Karpas-422 (cell line): Measurements from ENCODE around the gene RUNDC1. TPM values are rescaled to one million over a fixed set of nuclear protein-coding genes. Genes with fewer than 3 reads are reported as not detected.

Experiments
- DNase-seq: peaks from one replicate; pipeline ENCODE4 v3.0.0-alpha.2; 2015
- H2AFZ ChIP-seq: fragments of 200-600 bp; sonication (generic); 2 replicates; pipeline ENCODE4 v1.6.1; 2014; ENCODE audit warnings: antibody characterized with exemption, low read length, mixed read lengths
- H3K27ac ChIP-seq: fragments of 200-600 bp; sonication (generic); 2 replicates; pipeline ENCODE4 v1.5.1; 2014; ENCODE audit warnings: mild to moderate bottlenecking, low read length, moderate library complexity
- H3K27me3 ChIP-seq: fragments of 200-600 bp; sonication (generic); 2 replicates; pipeline ENCODE4 v1.6.1; 2014; ENCODE audit warnings: low read length, mixed read lengths
- H3K36me3 ChIP-seq: fragments of 200-600 bp; sonication (generic); 2 replicates; pipeline ENCODE4 v1.6.1; 2014; ENCODE audit warnings: low read length, mixed read lengths; ENCODE audit not compliant: insufficient read depth
- H3K4me1 ChIP-seq: fragments of 200-600 bp; sonication (generic); 2 replicates; pipeline ENCODE4 v1.6.1; 2014; ENCODE audit warnings: mild to moderate bottlenecking, low read length, mixed read lengths
- H3K4me2 ChIP-seq: fragments of 200-600 bp; sonication (generic); 2 replicates; pipeline ENCODE4 v1.6.1; 2014; ENCODE audit warnings: low read length, low read depth, mild to moderate bottlenecking; ENCODE audit not compliant: poor library complexity, severe bottlenecking
- H3K4me3 ChIP-seq: fragments of 200-600 bp; sonication (generic); 2 replicates; pipeline ENCODE4 v1.5.1; 2014; ENCODE audit warnings: mild to moderate bottlenecking, antibody characterized with exemption, low read length, mixed read lengths
- H3K79me2 ChIP-seq: fragments of 200-600 bp; sonication (generic); 2 replicates; pipeline ENCODE4 v1.6.1; 2014; ENCODE audit warnings: mild to moderate bottlenecking, low read length, mixed read lengths
- H3K9ac ChIP-seq: fragments of 200-600 bp; sonication (generic); 2 replicates; pipeline ENCODE4 v1.6.0; 2014; ENCODE audit warnings: low read length
- H3K9me2 ChIP-seq: fragments of 200-600 bp; sonication (generic), shearing (Covaris generic); replicated peaks from 2 replicates; pipeline ENCODE4 v1.6.0; 2014; ENCODE audit warnings: mild to moderate bottlenecking, low read length, moderate library complexity; ENCODE audit not compliant: insufficient read depth
- H3K9me3 ChIP-seq: fragments of 300-700, 200-600 bp; sonication (generic); 2 replicates; pipeline ENCODE4 v1.6.1; 2014; ENCODE audit warnings: low read length, mixed read lengths
- H4K20me1 ChIP-seq: fragments of 200-600 bp; sonication (generic); 2 replicates; pipeline ENCODE4 v1.6.1; 2014; ENCODE audit warnings: mild to moderate bottlenecking, antibody characterized with exemption, low read length, low read depth; ENCODE audit not compliant: insufficient read depth
- total RNA-seq: library from RNA; depleted of rRNA; stranded (reverse); fragments of >200 nt; shearing (Covaris generic); gene quantifications from 2 replicates; pipeline ENCODE4 v1.2.3, GENCODE V29; 2014; ENCODE audit warnings: low replicate concordance

RUNDC1 gene
- total RNA-seq, 1 experiment from 2014 or later = 9.2 TPM

DNA sequence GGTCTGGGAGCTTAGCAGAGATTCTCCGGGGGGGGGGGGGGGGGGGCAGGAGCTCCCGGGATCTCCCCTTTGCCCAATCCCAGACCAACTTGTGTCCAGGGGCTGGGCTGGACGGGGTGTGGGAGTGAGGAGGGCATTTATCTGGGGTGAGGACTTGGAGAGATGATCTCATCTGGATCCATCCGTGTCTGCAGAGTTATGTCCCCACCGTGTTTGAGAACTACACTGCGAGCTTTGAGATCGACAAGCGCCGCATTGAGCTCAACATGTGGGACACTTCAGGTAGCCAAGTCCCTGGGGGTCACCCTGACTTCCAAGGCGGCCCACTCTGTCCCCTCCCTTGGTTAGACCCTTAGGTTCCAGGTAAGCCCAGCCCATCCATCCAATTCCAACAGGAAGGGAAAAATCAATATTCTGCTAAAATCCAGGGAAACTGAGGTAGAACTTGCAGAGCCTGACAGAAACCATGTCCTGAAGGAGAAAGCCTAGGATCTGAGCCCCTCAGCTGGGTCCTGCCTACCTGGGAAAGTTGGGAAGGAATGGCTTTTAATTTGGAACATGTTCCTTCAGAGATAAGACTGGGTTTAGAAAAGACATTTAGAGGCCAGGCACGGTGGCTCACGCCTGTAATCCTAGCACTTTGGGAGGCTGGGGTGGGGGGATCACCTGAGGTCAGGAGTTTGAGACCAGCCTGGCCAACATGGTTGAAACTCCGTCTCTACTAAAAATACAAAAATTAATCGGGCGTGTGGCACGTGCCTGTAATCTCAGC is 45.6 kb downstream of the RUNDC1 start:
- Histone ChIP-seq H3K4me3 (no peak overlapping the region), H3K27ac (no peak overlapping the region), H3K4me1 (peaks cover 14% of the 10 kb centered on the region), H3K79me2 (peaks cover 1% of the 10 kb centered on the region; the same call in 1 of the 2 replicates), H3K9me3 (no peaks in the 10 kb centered on the region), H3K27me3 (no peaks in the 10 kb centered on the region), H3K36me3 (no peaks in the 10 kb centered on the region), H3K9ac (no peak overlapping the region), H3K9me2 (no peaks in the 10 kb centered on the region), H4K20me1 (no peaks in the 10 kb centered on the region), H2AFZ (no peak overlapping the region), H3K4me2 (no peak overlapping the region)
- no peak for DNase-seq

DNA sequence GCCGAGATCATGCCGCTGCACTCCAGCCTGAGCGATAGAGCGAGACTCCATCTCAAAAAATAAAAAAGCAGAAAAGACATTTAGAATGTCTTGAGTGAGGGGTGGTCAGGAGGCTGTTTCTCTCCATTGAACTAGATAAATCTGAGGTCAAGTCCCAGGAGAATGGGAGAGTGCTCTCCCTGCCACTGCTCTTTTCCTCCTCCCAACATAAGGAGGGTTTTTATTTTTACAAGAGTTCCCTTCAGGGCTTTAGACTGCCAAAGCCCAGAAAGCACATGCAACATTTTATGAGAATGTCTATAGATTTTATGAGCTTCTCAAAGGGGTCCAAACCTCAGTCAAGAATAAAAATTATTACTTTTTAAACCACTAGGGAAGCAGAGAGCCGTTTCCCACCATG is 46.2 kb downstream of the RUNDC1 start:
- Histone ChIP-seq H3K9me3 (no peaks in the 10 kb centered on the region), H3K4me2 (no peak overlapping the region), H3K79me2 (no peaks in the 10 kb centered on the region), H2AFZ (no peak overlapping the region), H3K9me2 (no peaks in the 10 kb centered on the region), H3K9ac (no peak overlapping the region), H3K4me3 (no peak overlapping the region), H3K36me3 (no peaks in the 10 kb centered on the region), H4K20me1 (no peaks in the 10 kb centered on the region), H3K27ac (no peak overlapping the region), H3K4me1 (peaks cover 10% of the 10 kb centered on the region), H3K27me3 (no peaks in the 10 kb centered on the region)
- peak; percentile 47 for DNase-seq

DNA sequence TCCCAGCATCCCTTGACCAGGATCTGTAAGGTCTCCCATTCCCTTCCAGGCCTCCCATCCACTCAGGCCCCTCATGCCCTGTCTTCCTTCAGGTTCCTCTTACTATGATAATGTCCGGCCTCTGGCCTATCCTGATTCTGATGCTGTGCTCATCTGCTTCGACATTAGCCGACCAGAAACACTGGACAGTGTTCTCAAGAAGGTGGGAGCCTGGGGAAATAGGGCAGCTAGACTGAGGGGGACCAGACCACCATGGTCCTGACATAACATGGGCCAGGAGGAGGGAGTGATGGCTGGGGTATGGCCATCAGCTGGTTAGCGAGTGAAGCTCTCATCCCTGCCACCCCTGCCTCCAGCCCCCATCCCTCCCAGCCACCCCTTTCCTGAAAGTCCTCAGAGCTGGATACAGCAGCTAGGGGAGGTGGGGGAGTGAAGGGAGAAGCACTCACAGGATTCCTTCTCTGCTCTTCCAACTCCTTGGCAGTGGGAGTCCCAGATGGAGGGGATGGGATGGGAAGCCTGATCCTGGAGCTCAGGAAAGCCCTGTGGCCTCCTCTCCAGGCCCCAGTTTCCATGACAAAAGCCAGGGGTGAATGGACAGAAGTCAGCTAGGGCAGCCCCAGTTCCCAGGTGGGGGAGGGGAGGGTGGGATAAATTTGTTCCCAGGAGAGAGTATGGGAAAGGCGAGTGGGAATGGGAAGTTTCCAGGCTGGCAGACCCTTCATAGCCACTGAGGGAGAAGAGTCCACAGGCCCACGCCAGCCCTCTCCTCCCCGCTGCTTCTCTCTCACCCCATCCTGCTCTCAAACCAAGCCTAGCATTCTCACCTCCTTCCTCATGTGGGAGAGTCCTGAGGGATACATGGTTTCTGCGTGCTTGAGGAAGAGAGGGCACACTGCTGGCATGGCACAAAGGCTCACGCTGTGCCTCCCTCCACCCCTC is 47.0 kb downstream of the RUNDC1 start:
- Histone ChIP-seq H3K9ac (no peak overlapping the region), H3K36me3 (no peaks in the 10 kb centered on the region), H4K20me1 (no peaks in the 10 kb centered on the region), H3K4me3 (no peak overlapping the region), H3K9me2 (no peaks in the 10 kb centered on the region), H3K27me3 (no peaks in the 10 kb centered on the region), H3K9me3 (no peaks in the 10 kb centered on the region), H2AFZ (no peak overlapping the region), H3K4me1 (peaks cover 10% of the 10 kb centered on the region), H3K79me2 (no peaks in the 10 kb centered on the region), H3K27ac (no peak overlapping the region), H3K4me2 (no peak overlapping the region)
- no peak for DNase-seq

DNA sequence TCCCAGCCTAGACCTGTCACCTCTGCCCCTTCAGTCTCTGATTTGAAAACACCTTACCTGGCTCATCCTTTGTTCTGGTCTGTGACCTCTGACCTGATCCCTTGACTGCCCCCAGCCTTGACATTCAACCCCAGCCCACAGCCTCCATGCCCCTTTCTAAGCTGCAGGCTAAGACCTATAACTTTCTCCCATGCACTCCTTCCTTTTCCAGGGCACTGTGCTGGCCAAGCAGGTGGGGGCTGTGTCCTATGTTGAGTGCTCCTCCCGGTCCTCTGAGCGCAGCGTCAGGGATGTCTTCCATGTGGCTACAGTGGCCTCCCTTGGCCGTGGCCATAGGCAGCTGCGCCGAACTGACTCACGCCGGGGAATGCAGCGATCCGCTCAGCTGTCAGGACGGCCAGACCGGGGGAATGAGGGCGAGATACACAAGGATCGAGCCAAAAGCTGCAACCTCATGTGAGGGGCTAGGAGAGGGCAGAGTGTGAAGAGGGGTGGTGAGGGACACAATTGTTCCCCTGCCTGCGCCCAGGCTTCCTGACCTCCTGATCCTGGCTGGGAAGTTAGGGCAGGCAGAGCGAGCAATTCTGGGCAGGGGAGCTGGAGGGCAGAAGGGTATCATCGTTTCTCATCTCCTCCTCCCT is 48.0 kb downstream of the RUNDC1 start:
- DNase-seq = no peak
- H2AFZ ChIP-seq = no peak overlapping the region
- no peaks in the 10 kb centered on the region for H4K20me1 ChIP-seq
- no peaks in the 10 kb centered on the region for H3K9me3 ChIP-seq
- no peaks in the 10 kb centered on the region for H3K9me2 ChIP-seq
- H3K9ac ChIP-seq = no peak overlapping the region
- no peaks in the 10 kb centered on the region for H3K79me2 ChIP-seq
- no peaks in the 10 kb centered on the region for H3K36me3 ChIP-seq
- no peaks in the 10 kb centered on the region for H3K27me3 ChIP-seq
- H3K4me3 ChIP-seq = no peak overlapping the region
- H3K27ac ChIP-seq = no peak overlapping the region
- peaks cover 10% of the 10 kb centered on the region for H3K4me1 ChIP-seq
- H3K4me2 ChIP-seq = no peak overlapping the region

DNA sequence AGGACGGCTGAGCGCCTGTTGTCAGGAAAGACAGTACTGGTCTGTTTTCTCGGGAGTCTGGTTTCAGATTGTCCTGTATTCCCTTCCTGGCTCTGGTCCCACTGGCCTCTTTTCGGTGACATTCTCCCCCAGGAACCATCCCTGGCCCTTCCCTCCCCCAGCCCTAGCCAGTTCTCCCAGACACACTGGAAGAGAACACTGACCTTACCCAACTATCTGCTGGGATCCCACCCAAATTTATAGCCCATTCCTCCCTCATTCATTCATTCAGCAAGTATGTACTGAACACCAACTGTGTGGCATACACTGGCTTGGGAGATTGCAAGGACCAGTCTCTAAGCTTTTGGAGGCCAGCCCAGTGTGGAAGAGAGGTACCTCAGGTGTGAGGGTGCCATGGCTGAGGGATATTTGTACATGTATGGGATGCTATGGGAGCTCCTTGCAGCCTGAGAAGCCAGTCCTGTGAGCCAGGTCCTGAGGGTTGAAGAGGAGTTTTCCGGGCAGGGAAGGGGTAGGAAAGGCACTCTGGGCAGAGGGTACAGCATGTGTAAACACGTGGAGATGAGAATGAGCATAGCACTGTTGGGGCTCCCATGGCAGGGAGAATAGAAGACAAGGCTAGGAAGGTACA is 49.9 kb downstream of the RUNDC1 start:
- H3K9me2 ChIP-seq = no peaks in the 10 kb centered on the region
- no peaks in the 10 kb centered on the region for H3K9me3 ChIP-seq
- H3K9ac ChIP-seq = no peak overlapping the region
- H3K4me3 ChIP-seq = no peak overlapping the region
- H3K36me3 ChIP-seq = no peaks in the 10 kb centered on the region
- peaks cover 2% of the 10 kb centered on the region for H3K4me1 ChIP-seq
- H3K27me3 ChIP-seq = no peaks in the 10 kb centered on the region
- no peak overlapping the region for H3K4me2 ChIP-seq
- H4K20me1 ChIP-seq = no peaks in the 10 kb centered on the region
- no peak overlapping the region for H3K27ac ChIP-seq
- H3K79me2 ChIP-seq = no peaks in the 10 kb centered on the region
- no peak for DNase-seq
- no peak overlapping the region for H2AFZ ChIP-seq

DNA sequence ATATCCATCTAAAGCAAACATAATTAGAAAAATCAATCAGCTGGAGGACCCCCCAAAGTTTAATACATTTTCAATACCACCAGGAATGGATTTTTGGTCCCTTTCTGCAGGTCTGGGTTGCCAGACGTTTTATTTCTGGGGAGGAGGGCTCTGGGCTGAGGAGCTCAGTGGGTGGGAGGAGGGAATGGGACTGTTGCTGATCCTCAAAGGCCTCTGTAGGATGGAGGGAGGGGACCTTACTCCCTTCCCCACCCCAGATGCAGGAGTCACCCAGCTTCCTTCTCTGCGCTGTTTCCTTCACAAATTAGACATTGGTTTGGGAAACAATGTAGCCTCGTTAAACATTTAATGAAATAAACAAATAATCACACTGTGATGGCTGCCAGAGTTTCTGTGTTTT is 51.3 kb downstream of the RUNDC1 start:
- H3K4me1 ChIP-seq = no peaks in the 10 kb centered on the region
- H3K9me3 ChIP-seq = no peaks in the 10 kb centered on the region
- no peaks in the 10 kb centered on the region for H3K36me3 ChIP-seq
- H3K9ac ChIP-seq = no peak overlapping the region
- DNase-seq = no peak
- no peak overlapping the region for H3K27ac ChIP-seq
- no peak overlapping the region for H3K4me3 ChIP-seq
- no peak overlapping the region for H2AFZ ChIP-seq
- no peaks in the 10 kb centered on the region for H4K20me1 ChIP-seq
- no peak overlapping the region for H3K4me2 ChIP-seq
- no peaks in the 10 kb centered on the region for H3K79me2 ChIP-seq
- no peaks in the 10 kb centered on the region for H3K27me3 ChIP-seq
- H3K9me2 ChIP-seq = no peaks in the 10 kb centered on the region

DNA sequence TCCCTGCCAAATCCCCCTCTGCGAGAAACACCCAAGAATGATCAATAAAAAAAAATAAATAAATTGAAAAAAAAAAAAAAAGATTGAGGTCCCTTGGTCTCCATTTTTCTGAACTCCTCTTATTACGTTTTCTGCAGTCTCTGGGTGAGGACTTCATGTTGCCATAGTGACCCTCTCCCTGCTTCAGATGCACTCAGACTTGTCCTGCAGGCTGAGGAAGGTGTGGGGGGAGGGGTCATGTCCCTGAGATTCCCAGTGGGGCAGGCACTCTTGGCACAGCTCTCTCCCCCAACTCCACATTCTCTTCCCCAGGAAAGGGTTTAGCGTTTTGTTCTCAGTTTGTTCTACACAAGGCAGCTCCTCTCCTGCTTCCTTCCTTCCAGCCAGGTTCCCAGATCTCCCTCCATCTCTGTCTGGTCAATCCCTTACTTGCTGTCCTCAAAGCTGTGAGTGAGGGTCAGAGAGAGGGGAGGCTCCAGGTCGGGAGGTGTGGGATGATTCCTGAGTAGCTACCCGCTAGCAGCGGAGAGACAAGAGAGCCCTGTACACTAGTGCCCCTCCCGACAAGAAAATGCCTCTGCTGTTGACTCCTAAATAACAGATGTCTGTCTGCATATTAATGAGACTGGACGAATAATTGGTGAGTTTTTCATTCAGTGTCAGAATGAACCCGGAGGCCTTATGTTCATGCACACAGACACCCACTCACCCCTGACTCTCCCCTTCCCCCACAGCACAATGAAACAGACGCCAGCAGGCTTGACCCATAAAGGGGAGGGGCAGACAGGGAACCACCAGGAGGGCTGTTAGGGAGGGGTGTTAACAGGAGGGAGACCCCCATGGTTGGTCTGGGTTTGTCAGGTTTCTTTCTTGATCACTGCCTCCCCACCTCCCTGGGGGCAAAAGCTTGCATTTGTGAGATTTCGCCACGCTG is 53.9 kb downstream of the RUNDC1 start:
- no peak for DNase-seq
- H3K9me2 ChIP-seq = no peaks in the 10 kb centered on the region
- no peak overlapping the region for H3K9ac ChIP-seq
- no peaks in the 10 kb centered on the region for H3K9me3 ChIP-seq
- no peak overlapping the region for H2AFZ ChIP-seq
- H3K36me3 ChIP-seq = no peaks in the 10 kb centered on the region
- no peaks in the 10 kb centered on the region for H3K27me3 ChIP-seq
- H3K4me1 ChIP-seq = no peaks in the 10 kb centered on the region
- H3K27ac ChIP-seq = no peak overlapping the region
- H3K4me2 ChIP-seq = no peak overlapping the region
- H3K79me2 ChIP-seq = no peaks in the 10 kb centered on the region
- no peak overlapping the region for H3K4me3 ChIP-seq
- H4K20me1 ChIP-seq = no peaks in the 10 kb centered on the region
